ENCODE measurements around the gene PNPLA5.
A peak's percentile ranks its signal among the peaks of the same experiment; 100 is the strongest.

The PNPLA5 gene

DNA sequence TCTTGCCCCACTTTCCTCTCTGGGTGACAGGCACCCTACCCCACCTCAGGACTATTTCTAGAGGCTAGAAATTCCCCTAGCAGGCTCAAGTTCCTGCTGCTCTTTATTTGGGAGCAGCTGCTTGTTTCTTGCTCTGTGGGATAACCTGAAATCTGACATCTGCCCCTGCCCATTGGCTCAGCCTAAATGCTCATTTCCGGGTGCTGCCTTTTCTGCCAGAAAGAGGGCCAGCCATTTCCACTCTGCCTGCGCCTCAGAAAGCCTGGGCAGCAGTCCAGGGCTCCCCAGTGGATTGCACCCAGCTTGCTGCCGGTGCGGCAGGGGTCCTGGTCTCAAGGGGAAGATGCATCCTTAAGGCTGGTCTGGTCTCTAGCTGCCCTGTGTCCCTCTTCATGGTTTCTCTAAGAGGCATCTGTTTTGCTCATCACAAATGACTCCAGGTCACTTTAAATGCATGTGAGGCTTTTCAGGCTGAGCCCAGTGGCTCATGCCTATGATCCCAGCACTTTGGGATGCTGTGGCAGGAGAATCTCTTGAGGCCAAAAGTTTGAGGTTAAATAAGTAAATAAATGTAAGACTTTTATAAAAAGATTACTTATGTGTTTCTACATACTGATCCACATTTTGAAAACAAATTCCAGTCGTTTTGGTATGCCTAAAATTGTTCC lies 10.3 kb upstream of the PNPLA5 start:
- DNase-seq (ENCODE audit: low read depth): no peak

DNA sequence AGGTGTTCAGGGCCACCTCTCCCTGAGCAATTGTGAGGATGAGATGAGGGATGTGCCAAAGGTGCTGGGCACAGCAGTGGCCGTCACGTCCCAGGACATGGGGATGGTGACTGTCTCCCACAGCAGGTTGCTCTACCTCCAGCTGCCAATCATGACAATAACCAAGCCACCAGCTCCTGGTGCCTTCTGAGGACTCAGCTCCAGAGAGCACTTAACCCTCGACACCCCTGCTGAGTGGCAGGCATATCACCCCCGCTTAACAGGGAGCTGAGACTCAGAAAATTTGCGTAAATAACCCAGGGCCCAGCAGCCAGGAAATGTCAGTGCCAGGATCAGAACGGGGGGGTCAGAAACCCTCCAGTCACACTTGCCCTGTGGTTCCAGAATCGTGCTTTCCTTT lies 8.4 kb upstream of the PNPLA5 start:
- DNase-seq (ENCODE audit: low read depth): no peak

DNA sequence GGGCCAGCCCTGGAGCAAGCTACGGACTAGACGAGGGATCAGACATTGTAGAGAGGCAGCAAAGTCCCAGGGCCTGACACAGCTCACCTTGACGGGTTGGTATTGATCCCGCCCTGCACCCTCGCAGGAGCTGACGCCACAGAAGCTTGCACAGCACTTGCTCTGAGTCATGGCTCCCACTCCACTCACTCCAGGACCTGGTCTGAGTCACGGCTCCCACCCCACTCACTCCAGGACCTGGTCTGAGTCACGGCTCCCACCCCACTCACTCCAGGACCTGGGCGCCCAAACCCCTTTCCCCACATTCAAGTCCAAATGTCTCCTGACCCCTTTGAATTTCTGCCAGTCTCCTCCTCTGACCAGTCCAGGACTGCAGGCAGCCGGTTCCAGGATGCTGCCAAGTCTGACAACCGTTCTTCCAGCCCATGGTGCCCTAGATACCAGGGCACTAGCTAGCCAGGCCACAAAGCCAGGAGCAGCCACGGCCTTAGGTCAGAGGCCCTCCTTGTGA lies 6.0 kb upstream of the PNPLA5 start:
- DNase-seq (ENCODE audit: low read depth): no peak

DNA sequence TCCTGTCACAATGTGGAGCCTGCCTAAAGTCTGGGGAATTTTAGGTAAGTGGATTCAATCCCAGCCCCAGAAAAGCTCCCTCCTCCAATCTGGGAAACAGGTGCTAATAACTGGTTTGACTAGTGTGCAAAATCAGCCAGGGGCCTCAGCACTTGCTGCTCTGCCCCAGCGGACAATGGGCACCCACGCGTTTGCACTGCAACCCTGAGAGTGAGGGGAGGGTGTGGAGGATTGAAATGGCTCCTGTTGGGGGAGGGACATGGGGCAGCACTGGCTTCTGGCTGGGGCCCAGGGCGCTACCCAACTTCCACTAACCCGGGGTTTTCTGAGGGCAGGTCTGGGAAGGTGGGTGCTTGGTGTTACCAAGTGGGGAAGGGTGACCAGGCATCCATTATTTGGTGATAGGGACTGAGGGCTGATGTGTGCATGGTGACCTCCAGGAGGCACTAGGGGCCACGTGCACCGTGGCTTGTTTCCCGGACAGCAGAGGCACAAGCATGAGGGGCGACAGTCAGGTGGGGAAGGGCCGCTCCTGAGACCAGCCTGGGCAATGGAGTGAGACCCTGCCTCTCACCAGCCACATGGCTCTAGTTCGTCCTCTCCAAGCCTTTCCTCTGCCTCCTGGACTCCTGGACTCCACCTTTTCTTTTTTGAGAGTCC lies 4.3 kb upstream of the PNPLA5 start:
- DNase-seq (ENCODE audit: low read depth): no peak

DNA sequence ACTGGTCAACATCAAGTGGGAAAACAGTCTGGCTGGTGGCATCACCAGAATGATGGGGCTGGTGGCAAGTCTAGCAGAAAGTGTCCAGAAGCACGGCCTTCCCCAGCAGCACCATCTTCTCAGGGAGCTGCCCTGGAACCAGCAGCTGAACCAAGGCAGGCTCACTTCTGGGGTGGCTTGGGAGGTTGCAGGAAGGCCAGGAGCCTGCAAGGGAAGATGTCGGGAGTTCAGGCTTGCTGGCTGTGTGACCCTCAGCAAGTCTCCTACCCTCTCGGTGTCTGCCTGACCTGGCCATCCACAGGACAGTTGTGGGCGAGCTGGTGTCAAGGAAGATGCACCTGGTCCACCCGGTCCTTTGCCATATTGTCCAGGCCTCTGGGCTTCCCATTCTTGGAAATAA lies 2.3 kb upstream of the PNPLA5 start:
- no peak for DNase-seq (ENCODE audit: low read depth)

DNA sequence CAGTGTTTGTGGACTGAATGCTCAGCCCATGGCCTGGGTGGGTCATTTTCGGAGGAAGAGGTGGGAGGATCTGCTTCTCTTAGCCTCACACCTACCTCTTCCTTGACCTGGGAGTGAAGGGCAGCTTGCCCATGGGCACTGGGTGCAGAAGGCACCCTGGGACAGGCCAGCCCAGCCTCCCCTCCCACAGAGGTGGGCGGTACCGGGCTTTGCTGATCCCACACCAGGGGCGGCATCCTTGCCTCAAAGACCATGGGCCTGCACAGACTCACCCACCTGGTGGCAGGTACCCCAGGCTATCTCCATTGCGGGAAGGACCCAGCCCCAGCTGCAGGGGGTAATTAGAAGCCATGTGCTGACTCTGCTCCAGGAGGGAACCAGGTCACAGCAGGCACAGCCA lies 1.5 kb upstream of the PNPLA5 start:
- no peak for DNase-seq (ENCODE audit: low read depth)

DNA sequence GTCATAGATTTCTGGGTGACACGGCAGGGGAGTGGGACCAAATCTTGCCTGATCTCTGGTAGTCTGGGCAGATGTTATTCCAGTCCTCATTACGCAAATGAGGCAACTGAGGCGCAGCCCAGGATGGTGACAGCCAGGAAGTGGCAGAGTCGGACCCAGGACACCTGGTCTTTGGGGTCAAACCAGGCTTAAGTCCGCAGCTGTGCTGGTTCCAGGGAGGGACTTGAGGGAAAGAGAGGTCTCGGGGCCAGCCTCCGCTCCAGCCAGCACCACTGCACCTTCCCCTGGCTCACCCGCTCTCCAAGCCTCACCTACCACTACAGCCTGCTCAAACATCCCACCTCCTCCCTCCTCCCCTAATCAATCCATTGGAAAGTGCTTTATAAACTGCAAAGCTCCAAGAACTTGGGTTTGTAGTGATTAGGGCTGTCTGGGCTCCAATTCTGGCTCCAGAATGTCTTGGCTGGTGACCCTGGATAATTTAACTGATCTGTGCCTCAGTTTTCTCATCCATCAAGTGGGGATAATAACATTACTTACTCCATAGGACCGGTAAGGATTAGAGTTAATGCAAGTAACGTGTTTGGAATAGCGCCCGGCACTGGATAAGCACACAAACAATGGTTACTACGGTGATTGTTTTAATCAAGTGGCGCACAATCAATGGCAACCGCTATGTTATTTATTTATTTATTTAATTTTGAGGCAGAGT lies 526 bp upstream of the PNPLA5 start:
- no peak for DNase-seq (ENCODE audit: low read depth)

DNA sequence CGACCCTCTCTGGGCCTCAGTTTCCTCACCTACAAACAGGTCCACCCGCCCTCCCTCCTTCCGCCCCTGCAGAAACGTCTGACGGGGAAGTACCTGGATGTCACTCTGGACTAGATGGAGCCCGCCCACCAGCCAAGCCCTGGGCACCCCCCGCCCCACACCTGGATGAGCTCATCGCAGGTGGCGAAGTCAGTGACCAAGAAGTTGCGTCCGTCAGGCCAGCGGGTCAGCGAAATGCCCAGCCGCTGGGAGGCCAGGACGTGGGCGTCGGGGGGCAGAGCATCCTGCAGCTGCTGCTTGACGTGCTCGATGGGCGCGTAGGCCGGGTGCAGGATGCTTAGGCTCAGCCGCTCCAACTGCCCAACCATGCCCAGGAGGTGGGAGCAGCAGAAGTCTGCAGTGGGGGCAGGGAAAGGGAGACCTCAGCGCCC lies 897 bp downstream of the PNPLA5 start:
- DNase-seq (ENCODE audit: low read depth): no peak

DNA sequence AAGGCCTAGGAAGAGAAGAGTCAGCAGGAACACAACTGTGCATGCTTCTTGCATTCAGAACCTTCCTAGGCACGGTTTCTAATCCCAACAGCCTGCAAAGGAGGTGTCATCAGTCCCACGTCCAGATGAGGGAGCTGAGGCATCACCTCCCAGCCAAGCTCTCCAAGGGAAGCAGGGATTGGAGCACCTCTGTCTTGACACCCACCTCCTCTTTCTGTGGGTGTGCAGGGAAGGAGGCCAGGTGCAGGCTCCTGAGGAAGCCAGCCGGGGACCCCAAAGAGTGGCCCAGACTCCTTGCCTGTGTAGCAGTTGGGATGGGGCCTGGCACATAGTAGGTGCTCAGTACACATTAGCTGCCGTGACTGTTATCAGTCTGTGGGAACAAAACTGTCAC lies 2.0 kb downstream of the PNPLA5 start:
- no peak for DNase-seq (ENCODE audit: low read depth)

DNA sequence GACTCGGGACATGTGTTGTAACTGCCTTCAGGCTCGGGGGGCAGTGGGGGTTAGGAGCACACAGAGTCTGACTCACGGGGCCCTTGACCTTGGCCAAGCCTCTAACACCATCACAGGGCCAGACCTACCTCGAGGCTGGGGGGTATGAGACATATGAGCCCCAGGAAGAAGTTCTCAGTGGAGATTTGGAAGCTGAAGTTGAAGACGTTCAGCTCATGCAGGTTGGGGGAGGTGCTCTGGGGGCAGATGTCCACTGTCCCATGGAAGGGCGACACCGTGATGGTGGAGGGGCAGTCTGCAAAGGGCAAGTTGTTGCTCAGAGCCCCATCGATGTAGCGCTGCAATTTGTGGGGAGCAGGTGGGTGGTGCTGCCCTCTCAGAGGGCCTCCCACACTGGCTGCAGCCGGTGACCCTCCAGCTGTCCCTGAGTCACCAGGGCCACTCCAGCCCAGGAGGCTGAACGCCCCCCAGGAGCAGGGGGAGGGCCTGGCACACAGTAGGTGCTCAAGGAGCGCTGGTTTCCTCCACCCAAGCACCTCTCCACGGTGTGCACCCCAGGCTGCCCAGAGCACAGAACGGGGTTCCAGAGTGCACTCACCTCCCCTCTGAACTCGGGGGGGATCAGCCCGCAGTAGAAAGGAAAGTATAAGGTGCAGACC lies 2.5 kb downstream of the PNPLA5 start:
- DNase-seq (ENCODE audit: low read depth): no peak

DNA sequence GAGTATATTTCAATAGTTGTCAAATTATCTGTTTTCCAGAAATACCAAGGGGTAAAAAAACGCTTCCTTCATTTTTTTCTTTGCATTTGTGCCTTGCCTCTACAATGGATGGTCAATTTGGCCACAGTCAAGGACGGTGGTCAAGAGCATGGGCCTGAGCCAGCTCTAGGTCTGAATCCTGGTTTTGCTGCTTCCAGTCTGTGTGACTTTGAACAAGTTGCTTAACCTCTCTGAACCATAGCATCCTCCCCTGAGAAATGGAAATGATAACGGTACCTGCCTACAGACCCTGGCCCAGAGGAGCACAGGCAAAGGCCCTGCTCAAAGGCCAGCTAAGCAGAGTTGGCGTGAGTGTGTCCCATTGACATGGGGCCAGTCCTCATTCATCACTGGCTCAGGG lies 3.1 kb downstream of the PNPLA5 start:
- no peak for DNase-seq (ENCODE audit: low read depth)

DNA sequence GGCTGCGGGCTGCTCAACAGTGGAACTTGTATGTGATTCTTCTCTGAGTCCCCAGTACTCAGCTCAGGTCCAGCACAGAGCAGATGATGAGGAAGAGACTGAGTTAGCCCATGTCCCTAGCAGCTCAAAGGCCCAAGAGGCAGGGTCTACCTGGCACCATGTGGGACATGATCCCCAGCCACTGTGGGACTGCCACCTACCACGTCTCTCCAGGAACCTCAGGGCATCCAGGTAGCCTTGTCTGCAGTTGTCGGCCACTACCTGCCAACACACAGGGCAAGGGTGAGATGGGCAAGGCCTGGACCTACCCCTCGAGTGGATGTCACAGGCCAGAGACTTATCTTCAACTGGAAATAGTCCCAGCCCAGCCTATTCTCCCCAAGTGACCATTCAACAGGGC lies 4.4 kb downstream of the PNPLA5 start:
- DNase-seq (ENCODE audit: low read depth): no peak

DNA sequence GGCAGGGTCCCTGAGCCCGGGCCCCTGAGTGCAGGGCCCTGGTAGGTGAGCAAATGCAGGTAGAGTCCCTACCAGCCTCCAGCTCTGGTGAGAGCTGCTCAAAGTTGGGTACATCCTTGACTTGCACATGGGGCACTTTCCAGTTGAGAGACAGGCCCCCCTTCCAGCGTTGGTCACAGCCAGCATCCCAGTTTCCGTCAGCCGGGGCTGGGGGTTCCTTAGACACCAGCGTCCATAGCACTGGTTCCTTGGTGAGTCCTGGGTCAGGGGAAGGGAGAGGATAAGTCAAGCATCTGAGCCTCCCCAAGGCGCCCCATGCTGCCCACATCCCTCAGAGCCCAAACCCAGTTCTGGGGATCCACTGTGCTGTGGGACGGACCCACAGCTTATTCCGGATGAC lies 5.6 kb downstream of the PNPLA5 start:
- DNase-seq (ENCODE audit: low read depth): no peak

DNA sequence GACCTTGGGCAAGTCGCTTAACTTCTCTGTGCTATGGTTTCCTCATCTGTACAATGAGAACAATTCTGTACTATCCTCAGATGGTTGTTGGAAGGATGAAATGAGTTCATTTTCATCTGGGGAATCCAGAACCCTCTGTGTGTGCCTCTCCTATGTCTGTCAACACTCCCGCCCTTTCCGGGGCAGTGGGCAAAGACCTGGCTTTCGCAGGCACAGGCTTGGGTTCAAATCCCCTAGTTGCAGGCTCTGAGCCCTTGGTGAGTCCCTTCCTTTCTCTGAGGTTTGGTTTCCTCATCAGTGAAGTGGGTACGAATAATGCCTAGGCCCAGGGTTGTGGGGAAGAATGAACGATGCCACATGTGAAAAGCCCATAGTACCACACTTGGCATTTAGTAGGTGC lies 6.0 kb downstream of the PNPLA5 start:
- no peak for DNase-seq (ENCODE audit: low read depth)

DNA sequence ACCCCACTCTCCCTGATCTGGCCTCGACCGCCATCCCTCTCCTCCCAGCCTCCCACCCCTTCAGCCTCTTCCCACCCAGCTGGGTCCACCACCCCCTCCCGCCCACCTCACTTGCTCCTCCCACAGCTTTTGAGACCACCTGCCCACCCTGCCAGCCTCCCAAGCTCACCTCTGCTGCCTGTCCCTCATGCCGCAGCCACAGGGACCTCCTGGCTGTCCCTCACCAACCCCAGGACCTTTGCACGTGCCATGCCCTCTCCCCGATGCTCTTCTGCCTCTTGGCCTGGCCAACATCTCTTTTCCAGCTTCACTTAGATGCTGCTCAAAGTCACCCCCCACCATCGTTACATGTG lies 6.5 kb downstream of the PNPLA5 start:
- DNase-seq (ENCODE audit: low read depth): no peak

DNA sequence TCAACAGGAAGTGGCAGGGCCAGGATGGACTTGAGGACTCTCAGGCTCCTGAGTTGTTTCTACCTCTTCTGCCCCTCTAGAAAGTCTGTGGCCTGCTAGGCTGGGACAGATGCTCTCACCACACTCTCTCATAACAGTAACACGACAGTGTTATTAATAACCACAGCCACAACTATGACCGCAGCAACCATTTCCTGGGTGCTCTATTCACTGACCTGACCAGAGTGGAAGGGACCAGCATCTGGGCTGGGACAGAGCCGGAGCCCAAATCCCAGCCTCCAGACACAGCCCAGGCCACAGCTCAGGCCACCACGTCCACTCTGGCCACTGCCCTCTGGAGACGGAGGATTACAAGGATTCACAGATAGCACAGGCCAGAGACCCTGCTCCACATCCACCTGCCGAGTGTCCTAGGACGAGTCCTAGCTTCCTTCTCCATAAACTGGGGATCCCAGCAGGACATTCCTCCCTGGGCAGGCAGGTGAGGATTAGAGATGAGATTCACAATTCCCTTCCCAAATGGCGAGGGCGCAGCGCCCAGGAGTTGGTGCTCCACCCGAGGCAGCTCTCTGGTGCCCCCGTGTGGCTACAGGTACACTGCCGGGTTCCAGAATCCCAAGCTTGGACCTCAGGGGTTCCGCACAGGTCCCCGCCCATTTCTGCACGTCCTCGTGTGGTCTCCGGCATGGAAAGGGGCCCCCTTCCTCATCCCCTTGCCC lies 7.1 kb downstream of the PNPLA5 start:
- DNase-seq (ENCODE audit: low read depth): peak; percentile 16

DNA sequence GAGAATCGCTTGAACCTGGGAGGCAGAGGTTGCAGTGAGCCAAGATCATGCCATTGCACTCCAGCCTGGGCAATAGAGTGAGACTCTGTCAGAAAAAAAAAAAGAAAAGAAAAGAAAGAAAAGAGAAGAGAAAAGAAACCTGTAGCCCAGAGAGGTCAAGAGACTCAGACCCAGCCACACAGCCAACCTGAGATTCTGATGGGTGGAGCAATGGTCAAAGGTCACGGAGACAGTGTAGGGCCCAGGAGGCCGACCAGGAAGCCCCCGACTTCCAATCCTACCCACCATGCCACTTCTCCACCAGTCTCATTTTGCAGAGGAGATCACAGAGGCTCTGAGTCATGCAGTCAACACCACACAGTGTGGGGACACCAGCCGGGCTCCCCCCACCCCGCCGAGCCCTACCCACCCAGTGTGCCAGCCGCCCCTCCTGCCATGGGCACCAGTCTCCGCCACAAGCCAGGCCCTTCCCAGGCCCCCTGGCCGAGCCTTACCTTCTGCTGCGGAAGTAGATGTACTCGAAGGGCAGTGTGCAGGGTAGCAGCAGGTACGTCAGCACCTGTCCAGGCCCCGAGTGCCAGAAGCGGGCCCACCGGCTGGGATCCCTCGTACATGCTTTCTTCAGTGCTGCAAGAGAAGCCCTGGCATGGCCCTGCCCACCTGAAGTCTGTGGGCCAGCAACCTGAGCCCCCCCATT lies 7.9 kb downstream of the PNPLA5 start:
- DNase-seq (ENCODE audit: low read depth): no peak

DNA sequence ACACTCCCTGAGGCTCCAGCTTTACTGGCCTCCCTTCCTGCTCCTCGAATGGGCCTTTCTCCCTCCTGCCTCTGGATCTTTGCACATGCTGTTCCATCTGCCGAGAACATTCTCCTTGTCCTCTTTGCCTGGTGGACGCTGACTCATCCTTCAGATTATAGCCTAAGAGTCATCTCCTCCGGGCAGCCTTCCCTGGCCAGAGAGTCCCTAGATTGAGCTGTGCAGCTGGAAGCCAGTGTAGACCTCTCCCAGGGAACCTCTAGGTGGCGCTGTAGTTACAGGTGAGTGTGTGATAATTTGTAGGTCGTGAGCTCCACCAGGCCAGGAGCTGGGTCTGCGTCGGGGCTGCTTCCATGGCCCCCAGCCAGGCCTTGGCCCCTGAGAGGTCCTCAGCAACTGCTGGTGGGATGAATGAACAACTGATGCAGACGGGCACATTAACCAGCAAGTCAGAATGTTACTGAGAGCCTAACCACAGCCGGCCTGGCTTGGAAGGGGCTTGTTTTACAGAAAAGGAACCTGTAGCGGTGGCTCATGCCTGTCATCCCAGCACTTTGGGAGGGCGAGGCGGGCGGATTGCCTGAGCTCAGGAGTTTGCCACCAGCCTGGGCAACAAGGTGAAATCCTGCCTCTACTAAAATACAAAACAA lies 8.7 kb downstream of the PNPLA5 start:
- DNase-seq (ENCODE audit: low read depth): peak; percentile 2

DNA sequence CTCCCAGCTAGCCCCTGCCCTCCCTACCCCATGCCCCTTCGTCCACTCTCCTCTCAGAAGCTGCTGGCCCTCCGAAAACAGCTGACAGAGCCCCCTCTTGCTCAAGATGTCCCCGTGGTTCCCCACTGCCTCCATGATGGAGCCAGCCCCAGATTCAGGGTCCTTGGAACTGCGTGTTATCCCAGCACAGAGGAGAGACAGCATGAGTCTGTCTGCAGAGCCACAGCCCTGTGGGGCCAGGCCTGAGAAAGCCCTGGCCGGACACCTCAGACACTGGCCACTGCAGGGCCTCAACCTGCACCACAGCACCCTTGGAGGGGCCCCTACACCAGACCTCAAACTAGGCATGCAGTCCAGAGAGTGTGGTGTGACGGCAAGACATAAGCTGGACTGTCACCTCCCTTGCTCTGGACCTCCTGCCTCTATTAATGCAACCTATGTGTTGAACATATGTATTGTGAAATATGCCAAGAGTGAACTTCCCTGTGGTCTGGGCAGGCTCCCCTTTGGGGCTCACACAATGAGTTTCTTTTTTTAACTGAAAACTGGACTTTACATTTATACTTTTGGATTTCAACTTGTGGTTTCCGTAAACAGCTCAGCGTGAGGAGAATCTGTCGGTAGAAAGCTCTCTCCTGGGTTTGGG lies 9.6 kb downstream of the PNPLA5 start:
- no peak for DNase-seq (ENCODE audit: low read depth)
